Measurements from ENCODE around the gene CA5B.

DNA sequence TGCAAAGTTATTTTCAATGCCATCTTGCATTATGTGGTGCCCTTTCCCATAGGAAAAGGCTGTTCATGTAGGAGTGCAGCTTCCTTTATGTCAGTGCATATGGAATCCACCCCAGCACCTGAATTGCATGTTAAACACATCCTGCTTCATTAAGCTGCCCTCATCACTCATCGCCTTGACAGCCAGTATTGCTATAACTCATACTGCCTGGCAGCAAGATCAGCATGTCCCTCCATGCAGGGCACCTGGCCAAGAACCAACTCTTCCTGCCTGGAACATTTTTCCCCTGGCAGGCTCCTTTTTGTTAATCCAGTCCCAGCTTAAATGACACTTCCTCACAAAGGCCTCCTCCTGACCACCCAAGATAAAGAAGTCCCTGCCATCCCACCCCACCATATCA lies 23.5 kb upstream of the CA5B start:
- TF ChIP-seq CTCF (IDR thresholded peaks at IDR 0.05), result no peak
- TF ChIP-seq POLR2A (IDR thresholded peaks at IDR 0.05), result no peak
